Heart left ventricle (tissue), 16 donors: ENCODE measurements around the gene HMG20B. TPM values are rescaled to one million over a fixed set of nuclear protein-coding genes. Genes with fewer than 3 reads are reported as not detected.

ENCODE experiments used
- ATAC-seq, 4 donors: fragments of 200-7000 bp; cut with Tn5 transposase; one replicate each; pipeline ENCODE4 v1.9.1; 2020 to 2022; ENCODE audit warnings: moderate library complexity in 4 of 4, mild to moderate bottlenecking in 3 of 4, moderate number of reproducible peaks in 1 of 4
- DNase-seq, 5 donors: peaks; one replicate each; pipeline ENCODE4 v3.0.0-alpha.2; 2020
- H3K27ac ChIP-seq, 12 donors: fragments of 200-600 bp; sonication (generic) in 4 of 12; one replicate each; pipeline versions ENCODE4 v1.5.0 to v1.8.0; 2016 to 2022; ENCODE audit warnings: mild to moderate bottlenecking in 2 of 12
- H3K27me3 ChIP-seq, 9 donors: fragments of 200-600 bp; sonication (generic) in 2 of 9; one replicate each; pipeline versions ENCODE4 v1.5.1 to v1.8.0; 2016 to 2022; ENCODE audit warnings: mild to moderate bottlenecking in 3 of 9
- H3K36me3 ChIP-seq, 9 donors: fragments of 200-600 bp; sonication (generic) in 2 of 9; one replicate each; pipeline versions ENCODE4 v1.5.0 to v1.8.0; 2018 to 2022; ENCODE audit warnings: mild to moderate bottlenecking in 2 of 9
- H3K4me1 ChIP-seq, 12 donors: fragments of 200-600 bp; sonication (generic) in 4 of 12; one replicate each; pipeline versions ENCODE4 v1.5.0 to v1.8.0; 2016 to 2022; ENCODE audit warnings: mild to moderate bottlenecking in 3 of 12
- H3K4me3 ChIP-seq, 12 donors: fragments of 200-600 bp; sonication (generic) in 4 of 12; one replicate each; pipeline versions ENCODE4 v1.5.0 to v1.8.0; 2017 to 2022; ENCODE audit warnings: mild to moderate bottlenecking in 9 of 12, moderate library complexity in 4 of 12
- H3K9me3 ChIP-seq, 12 donors: fragments of 200-600 bp; sonication (generic) in 4 of 12; one replicate each; pipeline versions ENCODE4 v1.5.0 to v1.8.0; 2016 to 2022; ENCODE audit warnings: mild to moderate bottlenecking in 1 of 12
- POLR2A ChIP-seq, 2 donors: fragments of 450-650 bp; IDR thresholded peaks; one replicate each; pipeline ENCODE4 v1.6.1; 2017; ENCODE audit warnings: antibody characterized with exemption in 2 of 2, mild to moderate bottlenecking in 2 of 2, moderate library complexity in 2 of 2
- WGBS, 4 donors: extraction: QIAGEN DNeasy Blood & Tissue Kit in 2 of 4; methylation state at CpG; one replicate each; pipeline versions ENCODE4 v1.1.5 to v1.1.7; 2013 to 2018; 5-methylcytosine and 5-hydroxymethylcytosine counted together
- intact Hi-C, 10 donors: fragments of 100-400 bp; cut with DNase I; formaldehyde crosslinking; loops; one replicate each; pipeline versions ENCODE4 v1.11.1 to v1.14.2; 2022
- polyA plus RNA-seq, 2 donors: library from polyadenylated mRNA; stranded (reverse); fragments of 200-250 nt; gene quantifications; one replicate each; pipeline ENCODE4 v1.2.3, GENCODE V29; 2013
- total RNA-seq, 9 donors: library from RNA; depleted of rRNA in 2 of 9; stranded (reverse); fragments of >200 nt in 2 of 9; fragmentation: NEBNext Ultra II Directional in 3 of 9; extraction: Animal tissue kit (Norgen Biotek cat#: 25700) in 3 of 9; gene quantifications; one replicate each; pipeline versions ENCODE4 v1.1.0 to v1.2.4, GENCODE V29; 2016 to 2023
- TF ChIP-seq, protein P1 (sequence below), 12 donors: fragments of 200-600 bp; sonication (generic) in 4 of 12; IDR thresholded peaks; one replicate each; pipeline versions ENCODE4 v1.5.0 to v1.8.0; 2018 to 2022; ENCODE audit warnings: antibody characterized with exemption in 12 of 12, mild to moderate bottlenecking in 5 of 12
- donor health status: ischemic (EF 13 %, LVEDD 7.1; RV severe dilation, severe dysfunction).
- donor health status: healthy with polysubstance abuse.
- donor health status: DM: no; HTN: yes; CAD: no.
- donor health status: DM: no; HTN: no; CAD: no.
- donor health status: ischemic (EF 25% LVEDD 6.9; RV normal size, moderate dysfunction).
- donor health status: ischemic (EF 25% LVEDD 5.7; RV mildly dilated, moderate dysfunction).
- donor health status: healthy.
- donor health status: DM: yes; HTN: yes; CAD: no.
- donor health status: ischemic (EF 35%, LVEDD 5.7; RV mildly dilated, moderate dysfunction).
- donor health status: nonischemic (EF 11% LVEDD 7.7; RV severe dilation, severe dysfunction).
- donor health status: DM: yes; HTN: yes; CAD: no.
- donor health status: PGD.
- donor health status: ischemic (EF 29% LVEDD 5.4; RV normal size, mild dysfunction).
- donor health status: nonischemic (EF 23%, LVEDD 6.1; RV moderate dilation, normal function).

Gene HMG20B
- total and polyA plus RNA-seq, 11 donors: 24.8 to 68.6 (median 42.1) TPM

DNA sequence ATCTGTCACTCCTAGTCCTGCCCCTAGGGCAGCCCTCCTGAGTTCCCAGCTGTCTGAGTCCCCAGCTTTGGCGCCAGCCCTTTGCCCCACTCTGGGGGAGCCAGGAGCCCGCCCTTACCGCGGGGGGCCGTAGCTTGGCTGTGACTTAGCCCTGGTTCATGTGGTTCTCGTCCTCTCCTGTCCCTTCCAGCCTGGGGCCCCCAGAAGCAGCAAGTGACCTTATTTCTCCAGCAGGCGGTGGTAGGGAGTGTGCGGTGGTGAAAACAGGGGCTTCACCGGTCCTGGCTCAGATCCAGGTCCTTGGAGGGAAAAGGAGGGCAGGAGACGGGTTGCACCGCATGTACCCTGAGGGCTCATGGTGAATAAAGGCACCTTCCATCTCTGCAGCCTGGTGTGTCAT, 20.4 kb downstream of the HMG20B start:
- ATAC-seq: no peak
- no peak for DNase-seq
- WGBS, 4 donors: 43 to 59% (median 45%) methylated on average over 11 of the region's 11 CpGs
- intact Hi-C loops: no loop called here
- Histone ChIP-seq H3K27ac (no peak overlapping the region), H3K27me3 (no peaks in the 10 kb centered on the region), H3K4me1 (peaks cover 0 to 3% (median 0%) of the 10 kb centered on the region in 12 donors), H3K36me3 (no peaks in the 10 kb centered on the region), H3K4me3 (no peak overlapping the region), H3K9me3 (no peaks in the 10 kb centered on the region)
- TF ChIP-seq, protein P1, sequence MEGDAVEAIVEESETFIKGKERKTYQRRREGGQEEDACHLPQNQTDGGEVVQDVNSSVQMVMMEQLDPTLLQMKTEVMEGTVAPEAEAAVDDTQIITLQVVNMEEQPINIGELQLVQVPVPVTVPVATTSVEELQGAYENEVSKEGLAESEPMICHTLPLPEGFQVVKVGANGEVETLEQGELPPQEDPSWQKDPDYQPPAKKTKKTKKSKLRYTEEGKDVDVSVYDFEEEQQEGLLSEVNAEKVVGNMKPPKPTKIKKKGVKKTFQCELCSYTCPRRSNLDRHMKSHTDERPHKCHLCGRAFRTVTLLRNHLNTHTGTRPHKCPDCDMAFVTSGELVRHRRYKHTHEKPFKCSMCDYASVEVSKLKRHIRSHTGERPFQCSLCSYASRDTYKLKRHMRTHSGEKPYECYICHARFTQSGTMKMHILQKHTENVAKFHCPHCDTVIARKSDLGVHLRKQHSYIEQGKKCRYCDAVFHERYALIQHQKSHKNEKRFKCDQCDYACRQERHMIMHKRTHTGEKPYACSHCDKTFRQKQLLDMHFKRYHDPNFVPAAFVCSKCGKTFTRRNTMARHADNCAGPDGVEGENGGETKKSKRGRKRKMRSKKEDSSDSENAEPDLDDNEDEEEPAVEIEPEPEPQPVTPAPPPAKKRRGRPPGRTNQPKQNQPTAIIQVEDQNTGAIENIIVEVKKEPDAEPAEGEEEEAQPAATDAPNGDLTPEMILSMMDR (IDR thresholded peaks at IDR 0.05): no peak
- TF ChIP-seq POLR2A (IDR thresholded peaks at IDR 0.05): no peak

GRCh38 chr19:3595521-3596061, 22.8 kb downstream of the HMG20B start:
- Histone ChIP-seq H3K36me3 (peaks cover 0 to 2% (median 0%) of the 10 kb centered on the region in 9 donors), H3K27me3 (no peaks in the 10 kb centered on the region), H3K27ac (no peak overlapping the region), H3K4me1 (peaks cover 0 to 3% (median 0%) of the 10 kb centered on the region in 12 donors), H3K4me3 (no peak overlapping the region), H3K9me3 (no peaks in the 10 kb centered on the region)
- TF ChIP-seq, protein P1 (IDR thresholded peaks at IDR 0.05): no peak
- no peak for TF ChIP-seq POLR2A (IDR thresholded peaks at IDR 0.05)
- DNase-seq (no peak), ATAC-seq (no peak)
- intact Hi-C loops: no loop called here
- 62 to 82% (median 79%) methylated on average over 6 to 34 of the region's 34 CpGs for WGBS, 4 donors

DNA sequence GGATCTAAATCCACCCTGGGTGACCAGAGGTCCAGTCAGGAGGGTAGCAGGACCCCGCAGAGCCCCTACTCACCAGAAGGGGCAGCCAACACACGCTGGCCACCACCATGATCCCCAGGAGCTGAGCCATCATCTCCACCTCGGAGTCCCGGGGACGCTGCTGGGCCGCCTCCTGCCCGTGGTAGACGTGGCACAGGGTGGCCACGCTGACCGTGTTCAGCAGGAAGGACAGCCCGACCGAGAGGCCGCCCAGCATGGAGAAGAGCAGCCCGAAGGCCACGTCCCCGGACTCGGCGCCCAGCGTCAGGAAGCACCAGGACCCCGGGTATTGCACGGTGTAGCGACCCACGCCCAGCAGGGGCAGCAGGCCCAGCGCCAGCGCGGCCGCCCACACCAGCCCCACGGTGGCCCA, 27.0 kb downstream of the HMG20B start:
- Histone ChIP-seq H3K4me3 (no peak overlapping the region), H3K27me3 (no peaks in the 10 kb centered on the region), H3K9me3 (no peaks in the 10 kb centered on the region), H3K27ac (no peak overlapping the region), H3K4me1 (peaks cover 0 to 12% (median 3%) of the 10 kb centered on the region in 12 donors), H3K36me3 (peaks cover 0 to 2% (median 0%) of the 10 kb centered on the region in 9 donors)
- WGBS, 4 donors: 90 to 95% (median 93%) methylated on average over 12 to 28 of the region's 28 CpGs
- ATAC-seq: peak in 1 of 4 donors; percentile 23
- peak in 1 of 5 donors; percentile 19 for DNase-seq
- TF ChIP-seq, protein P1 (IDR thresholded peaks at IDR 0.05): peak in 1 of 12 donors; percentile 5
- TF ChIP-seq POLR2A (IDR thresholded peaks at IDR 0.05): no peak
- intact Hi-C loops: no loop called here

DNA sequence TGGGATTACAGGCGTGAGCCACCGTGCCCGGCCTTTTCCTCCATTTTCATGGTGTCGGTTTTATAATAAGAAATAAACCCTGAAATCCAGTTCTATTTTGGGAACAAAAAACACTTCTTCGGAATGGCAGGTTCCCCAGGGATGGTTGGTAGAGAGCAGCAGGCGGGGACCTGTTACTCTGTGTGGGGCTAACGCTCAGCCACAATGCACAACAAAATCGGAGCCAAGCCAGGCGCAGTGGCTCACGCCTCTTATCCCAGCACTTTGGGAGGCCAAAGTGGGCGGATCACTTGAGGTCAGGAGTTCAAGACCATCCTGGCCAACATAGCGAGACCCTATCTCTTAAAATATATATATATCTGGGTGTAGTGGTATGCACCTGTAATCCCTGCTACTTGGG, 28.3 kb downstream of the HMG20B start:
- intact Hi-C loops: no loop called here
- Histone ChIP-seq H3K27me3 (peaks cover 0 to 2% (median 0%) of the 10 kb centered on the region in 9 donors), H3K27ac (no peak overlapping the region), H3K9me3 (no peaks in the 10 kb centered on the region), H3K4me1 (peaks cover 0 to 15% (median 5%) of the 10 kb centered on the region in 12 donors), H3K36me3 (peaks cover 0 to 2% (median 0%) of the 10 kb centered on the region in 9 donors), H3K4me3 (no peak overlapping the region)
- TF ChIP-seq POLR2A (IDR thresholded peaks at IDR 0.05): no peak
- TF ChIP-seq, protein P1 (IDR thresholded peaks at IDR 0.05): no peak
- ATAC-seq: no peak
- 80 to 85% (median 83%) methylated on average over 12 of the region's 12 CpGs for WGBS, 4 donors
- no peak for DNase-seq
